Measurements from ENCODE around the gene ARHGAP22.
"Not testable (repeated sequence)": the region's sequence is repeated elsewhere in the genome, so short reads cannot be mapped to it uniquely, and the experiment has no call there.

Gene ARHGAP22, protein sequence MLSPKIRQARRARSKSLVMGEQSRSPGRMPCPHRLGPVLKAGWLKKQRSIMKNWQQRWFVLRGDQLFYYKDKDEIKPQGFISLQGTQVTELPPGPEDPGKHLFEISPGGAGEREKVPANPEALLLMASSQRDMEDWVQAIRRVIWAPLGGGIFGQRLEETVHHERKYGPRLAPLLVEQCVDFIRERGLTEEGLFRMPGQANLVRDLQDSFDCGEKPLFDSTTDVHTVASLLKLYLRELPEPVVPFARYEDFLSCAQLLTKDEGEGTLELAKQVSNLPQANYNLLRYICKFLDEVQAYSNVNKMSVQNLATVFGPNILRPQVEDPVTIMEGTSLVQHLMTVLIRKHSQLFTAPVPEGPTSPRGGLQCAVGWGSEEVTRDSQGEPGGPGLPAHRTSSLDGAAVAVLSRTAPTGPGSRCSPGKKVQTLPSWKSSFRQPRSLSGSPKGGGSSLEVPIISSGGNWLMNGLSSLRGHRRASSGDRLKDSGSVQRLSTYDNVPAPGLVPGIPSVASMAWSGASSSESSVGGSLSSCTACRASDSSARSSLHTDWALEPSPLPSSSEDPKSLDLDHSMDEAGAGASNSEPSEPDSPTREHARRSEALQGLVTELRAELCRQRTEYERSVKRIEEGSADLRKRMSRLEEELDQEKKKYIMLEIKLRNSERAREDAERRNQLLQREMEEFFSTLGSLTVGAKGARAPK

DNA sequence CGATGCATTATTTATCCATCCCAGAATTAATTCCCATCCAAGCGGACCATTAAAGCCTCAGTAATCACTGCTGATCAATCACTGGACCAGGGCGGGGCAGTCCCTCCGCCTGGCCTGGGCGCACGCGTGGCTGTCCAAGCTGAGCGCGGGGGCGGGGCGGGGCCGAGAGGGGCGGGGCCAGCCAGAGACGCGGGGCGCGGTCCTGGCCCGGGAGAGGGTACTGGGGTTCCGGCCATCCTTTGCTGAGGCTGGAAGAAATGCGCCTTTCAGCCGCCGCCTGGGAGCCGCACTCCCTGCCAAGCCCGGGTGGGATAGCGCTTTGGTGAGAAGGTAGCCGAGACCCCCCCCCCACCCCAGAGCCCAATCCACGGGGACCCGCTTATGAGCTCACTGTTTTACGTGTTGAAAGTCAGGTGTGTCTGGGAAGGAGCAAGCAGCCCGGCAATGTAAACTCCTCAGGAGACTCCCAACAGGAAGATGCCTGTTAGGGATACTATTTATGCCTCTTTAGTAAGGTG is at the start of gene ARHGAP22:
Gene ARHGAP22 (minus strand): TSS at position 83 of the 518 bp plus-strand sequence. CDS start 277 bp downstream, outside the sequence.
- DNase-seq: peak; percentile 21

GRCh38 chr10:48653944-48654698 is 49.2 kb upstream of the ARHGAP22 start:
- DNase-seq: no peak

GRCh38 chr10:48653347-48653746 is 48.5 kb upstream of the ARHGAP22 start:
- no peak for DNase-seq

DNA sequence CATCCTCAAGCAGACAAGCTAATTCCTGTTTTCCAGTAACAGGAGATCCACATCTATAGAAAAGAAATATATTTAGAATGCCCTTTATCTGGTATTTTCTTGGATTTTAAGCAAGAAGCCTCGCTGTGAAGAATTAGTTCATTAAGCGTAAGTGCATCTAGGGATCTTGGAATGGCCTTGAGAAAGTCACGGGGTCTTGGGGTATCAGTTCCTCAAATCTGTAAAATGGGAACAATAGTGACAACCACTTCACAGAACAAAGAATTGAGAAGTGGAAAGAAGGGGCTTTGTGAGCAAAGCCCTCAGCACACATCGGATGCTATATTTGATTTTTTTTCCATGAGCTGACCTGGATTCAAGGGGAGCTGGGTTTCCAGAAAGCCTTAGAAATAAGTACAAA is 47.5 kb upstream of the ARHGAP22 start:
- no peak for DNase-seq

- no peak for DNase-seq
Measured at GRCh38 chr10:48651839-48652238, 47.0 kb upstream of the ARHGAP22 start.

DNA sequence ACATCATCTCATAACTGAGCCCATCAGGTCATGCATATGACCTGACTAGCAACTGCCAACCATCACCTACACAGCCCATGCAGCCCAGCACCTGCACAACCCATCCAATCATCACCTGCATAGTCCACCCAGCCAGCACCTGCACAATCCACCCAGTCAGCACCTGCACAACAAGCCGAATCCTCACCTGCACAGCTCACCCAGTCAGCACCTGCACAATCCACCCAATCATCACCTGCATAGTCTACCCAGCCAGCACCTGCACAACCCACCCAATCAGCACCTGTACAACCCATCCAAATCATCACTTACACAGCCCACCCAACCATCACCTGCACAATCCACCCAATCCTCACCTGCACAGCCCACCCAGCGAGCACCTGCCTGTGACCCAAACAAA is 46.4 kb upstream of the ARHGAP22 start:
- no peak for DNase-seq

DNA sequence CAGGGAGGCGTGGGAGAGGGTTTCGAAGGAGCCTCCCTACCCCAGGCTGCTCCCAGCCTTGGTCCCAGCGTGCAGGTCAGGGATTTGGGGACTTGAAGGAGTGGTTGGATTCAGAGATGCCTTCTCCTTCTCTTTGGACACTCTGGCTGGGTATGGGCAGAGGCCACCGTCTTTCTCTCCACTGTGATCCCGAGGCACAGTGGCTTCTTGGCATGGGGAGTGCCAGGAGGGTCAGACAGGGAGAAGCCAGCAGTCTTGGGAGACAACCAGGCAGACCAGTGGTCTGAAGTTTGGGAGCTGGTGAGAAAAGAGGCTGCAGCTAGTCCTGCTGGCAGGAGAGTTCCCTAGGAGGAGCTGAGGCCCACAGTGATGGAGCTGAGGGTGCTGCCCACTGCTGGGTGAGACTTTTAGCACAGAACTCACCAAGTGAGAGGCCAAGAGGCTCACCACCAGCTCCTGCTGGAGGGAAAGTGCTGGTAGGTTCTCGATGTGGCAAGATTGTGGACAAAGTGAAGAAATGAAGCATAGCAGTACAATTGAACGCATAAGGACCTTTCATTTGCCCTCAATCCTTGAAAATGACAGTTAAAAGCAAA is 44.6 kb upstream of the ARHGAP22 start:
- no peak for DNase-seq

DNA sequence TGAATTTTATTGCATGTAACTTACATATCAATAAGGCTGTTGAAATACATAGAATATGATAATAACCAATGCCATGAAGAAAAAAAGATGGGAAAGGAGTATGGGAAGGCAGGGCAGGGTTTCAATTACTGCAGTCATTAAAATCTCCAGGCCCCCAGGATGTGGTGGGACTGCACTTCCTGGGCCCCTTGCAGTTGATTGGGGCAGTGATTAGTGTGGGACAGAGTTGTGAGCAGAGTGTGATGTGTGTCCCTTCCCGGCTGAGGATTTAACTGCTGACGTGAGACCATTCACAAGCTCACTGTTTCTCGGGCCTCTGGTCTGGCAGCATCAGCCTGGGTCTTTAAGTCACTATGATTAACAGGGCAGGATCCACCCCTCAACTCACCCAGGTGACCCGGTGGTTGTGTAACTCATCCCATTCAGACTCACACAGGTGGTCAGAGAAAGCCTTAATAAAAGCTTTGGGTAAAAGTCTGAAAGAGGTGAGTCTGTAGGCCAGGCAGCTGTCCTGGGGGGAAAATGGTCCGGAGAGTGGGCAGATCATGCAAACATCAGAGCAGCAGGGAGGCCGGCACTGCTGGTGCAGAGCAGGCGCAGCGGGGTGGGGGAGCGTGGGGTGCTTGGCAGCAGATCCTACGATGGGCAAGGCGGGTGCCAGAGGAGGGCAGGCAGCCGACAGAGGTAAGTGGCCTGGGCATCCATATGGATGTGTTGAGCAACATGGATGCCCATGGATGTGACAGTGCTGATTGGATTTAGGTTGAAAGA is 43.5 kb upstream of the ARHGAP22 start:
- no peak for DNase-seq

DNA sequence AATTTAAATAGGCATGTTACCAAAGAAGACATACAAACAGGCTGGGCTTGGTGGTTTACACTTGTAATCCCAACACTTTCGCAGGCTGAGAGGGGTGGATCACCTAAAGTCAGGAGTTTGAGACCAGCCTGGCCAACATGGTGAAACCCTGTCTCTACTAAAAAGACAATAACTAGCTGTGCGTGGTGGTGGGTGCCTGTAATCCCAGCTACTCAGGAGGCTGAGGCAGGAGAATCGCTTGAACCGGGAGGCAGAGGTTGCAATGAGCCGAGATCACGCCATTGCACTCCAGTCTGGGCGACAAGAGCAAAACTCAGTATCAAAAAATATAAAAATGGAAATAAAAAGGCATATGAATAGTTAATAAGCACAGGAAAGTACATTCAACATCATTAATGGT is 42.2 kb upstream of the ARHGAP22 start:
- DNase-seq: not testable (repeated sequence)

DNA sequence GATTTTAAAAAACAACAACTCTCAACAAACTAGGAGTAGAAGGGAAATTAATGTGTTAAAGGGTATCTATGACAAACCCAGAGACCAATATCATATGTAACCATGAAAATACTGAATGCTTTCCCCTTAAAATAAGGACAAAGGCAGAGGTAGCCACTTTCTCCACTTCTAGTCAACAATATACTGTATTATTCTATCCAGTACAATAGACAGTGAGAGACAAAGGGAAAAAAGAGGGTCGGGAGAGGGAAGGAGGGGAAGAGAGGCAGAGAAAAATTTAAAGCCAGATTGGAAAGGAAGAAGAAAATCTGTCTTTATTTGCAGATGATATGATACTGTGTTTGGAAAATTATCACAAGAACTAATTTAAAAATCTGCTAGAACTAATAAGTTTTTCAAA is 40.7 kb upstream of the ARHGAP22 start:
- DNase-seq: no peak

GRCh38 chr10:48641099-48641690 is 36.3 kb upstream of the ARHGAP22 start:
- DNase-seq: not testable (repeated sequence)

- no peak for DNase-seq
Measured at GRCh38 chr10:48640326-48640725, 35.5 kb upstream of the ARHGAP22 start.

DNA sequence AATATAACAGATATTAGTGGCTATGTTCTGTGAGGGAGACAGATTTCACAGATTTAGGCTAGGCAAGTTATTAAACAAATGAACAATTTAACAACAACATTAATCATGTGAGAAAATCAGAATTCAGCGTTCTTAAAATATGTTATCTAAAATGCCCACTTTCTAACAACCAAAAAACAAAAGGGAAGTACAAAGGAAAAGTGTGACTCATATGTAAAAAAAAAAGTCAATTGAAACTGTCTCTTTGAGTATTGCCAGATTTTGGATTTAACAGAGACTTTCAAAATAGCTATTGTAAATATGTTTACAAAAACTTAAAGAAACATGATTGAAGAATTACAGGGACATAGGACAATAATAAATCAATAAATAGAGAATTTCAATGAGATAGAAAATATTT is 34.8 kb upstream of the ARHGAP22 start:
- DNase-seq: no peak

- DNase-seq: no peak
Measured at GRCh38 chr10:48638739-48639527, 34.1 kb upstream of the ARHGAP22 start.

GRCh38 chr10:48638158-48638557 is 33.3 kb upstream of the ARHGAP22 start:
- no peak for DNase-seq

DNA sequence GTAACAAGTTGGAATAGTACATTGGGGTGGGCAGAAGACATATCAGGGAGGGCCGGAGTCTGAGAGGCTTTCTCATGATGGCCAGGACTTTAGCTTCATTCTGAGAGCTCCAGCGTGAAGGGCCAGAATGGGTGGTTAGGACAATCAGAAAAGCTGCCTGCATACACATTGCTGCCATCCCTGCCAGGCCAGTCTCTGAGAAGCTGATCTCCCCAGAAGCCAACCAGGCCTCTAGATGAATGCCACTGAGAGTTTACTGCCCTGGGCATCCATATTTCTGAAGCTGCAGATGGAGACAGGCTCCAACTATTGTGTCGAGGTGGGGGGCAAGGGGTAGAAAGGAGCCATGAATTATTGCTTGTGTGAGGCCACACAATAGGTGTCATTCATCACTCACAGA is 32.0 kb upstream of the ARHGAP22 start:
- no peak for DNase-seq

DNA sequence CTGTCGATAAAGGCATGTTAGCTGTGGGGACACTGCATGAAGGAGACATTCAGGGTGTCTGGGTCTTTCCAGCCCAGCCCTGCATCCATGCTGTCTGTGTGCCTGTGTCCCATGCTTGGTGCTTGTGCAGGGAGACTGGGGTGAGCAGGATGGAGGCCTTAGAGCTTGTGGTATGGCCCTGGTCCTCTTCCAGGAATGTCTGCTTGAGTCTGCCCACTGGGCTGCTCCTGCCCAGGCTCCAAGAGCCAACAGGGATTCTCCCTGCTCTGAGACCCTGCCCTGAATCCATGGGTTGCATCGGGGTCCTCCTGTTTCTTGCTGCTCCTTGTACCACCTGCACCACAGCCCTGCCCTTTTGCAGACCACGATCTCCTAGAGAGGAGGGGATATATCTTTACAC is 31.4 kb upstream of the ARHGAP22 start:
- DNase-seq: no peak

GRCh38 chr10:48634984-48635557 is 30.2 kb upstream of the ARHGAP22 start:
- DNase-seq: no peak

- no peak for DNase-seq
Measured at GRCh38 chr10:48634198-48634983, 29.5 kb upstream of the ARHGAP22 start.

All from NCI-H2171 treated with DMSO at 0.1 percent for 48 hours (cell line).